Astrocyte (in vitro differentiated cells and primary cell): ENCODE data around the gene MET. TPM values are rescaled to one million over a fixed set of nuclear protein-coding genes. Genes with fewer than 3 reads are reported as not detected.
"Not testable (repeated sequence)": the region's sequence is repeated elsewhere in the genome, so short reads cannot be mapped to it uniquely, and the experiment has no call there.

Source experiments
- DNase-seq: peaks from one replicate; pipeline ENCODE4 v3.0.0-alpha.2; 2010; ENCODE audit warnings: low read depth
- FAIRE-seq: peaks from 2 replicates; lab custom pipeline; 2011; peaks lifted over from hg19 to GRCh38; lab: Jason Lieb, UNC
- H2AFZ ChIP-seq: 2 replicates; pipeline ENCODE4 v1.6.0; 2012; ENCODE audit warnings: low read depth, low read length, inconsistent platforms
- H3K27ac ChIP-seq: 2 replicates; pipeline ENCODE4 v1.5.1; 2011; ENCODE audit warnings: low read depth, low read length, inconsistent platforms
- H3K27me3 ChIP-seq: 2 replicates; pipeline ENCODE4 v1.6.0; 2011; ENCODE audit warnings: low read length, inconsistent platforms; ENCODE audit not compliant: insufficient read depth
- H3K36me3 ChIP-seq: 2 replicates; pipeline ENCODE4 v1.5.1; 2011; ENCODE audit warnings: low read length, inconsistent platforms; ENCODE audit not compliant: insufficient read depth
- H3K4me1 ChIP-seq: 2 replicates; pipeline ENCODE4 v1.5.1; 2011; ENCODE audit warnings: low read length, inconsistent platforms; ENCODE audit not compliant: insufficient read depth
- H3K4me2 ChIP-seq: 2 replicates; pipeline ENCODE4 v1.6.0; 2012; ENCODE audit warnings: low read length, inconsistent platforms
- H3K4me3 ChIP-seq: 2 replicates; pipeline ENCODE4 v1.5.1; 2011; ENCODE audit warnings: low read depth, mild to moderate bottlenecking, low read length, inconsistent platforms; ENCODE audit not compliant: insufficient read depth
- H3K79me2 ChIP-seq: 2 replicates; pipeline ENCODE4 v1.6.0; 2012; ENCODE audit warnings: mild to moderate bottlenecking, low read length, inconsistent platforms; ENCODE audit not compliant: insufficient read depth
- H3K9ac ChIP-seq: 2 replicates; pipeline ENCODE4 v1.6.0; 2012; ENCODE audit warnings: mild to moderate bottlenecking, low read length, inconsistent platforms
- H3K9me3 ChIP-seq: 2 replicates; pipeline ENCODE4 v1.5.1; 2012; ENCODE audit warnings: low read depth, mild to moderate bottlenecking, low read length, inconsistent platforms; ENCODE audit not compliant: insufficient read depth
- H4K20me1 ChIP-seq: 2 replicates; pipeline ENCODE4 v1.6.0; 2012; ENCODE audit warnings: low read length, inconsistent platforms; ENCODE audit not compliant: insufficient read depth
- H3K27ac Mint-ChIP-seq: one replicate; pipeline ENCODE4 v1.8.0; 2021; ENCODE audit warnings: mild to moderate bottlenecking, mixed read lengths; ENCODE audit not compliant: unreplicated experiment
- H3K27me3 Mint-ChIP-seq: one replicate; pipeline ENCODE4 v1.8.0; 2021; ENCODE audit warnings: low read depth, mixed read lengths; ENCODE audit not compliant: unreplicated experiment
- H3K36me3 Mint-ChIP-seq: one replicate; pipeline ENCODE4 v1.8.0; 2021; ENCODE audit warnings: low read depth, mixed read lengths; ENCODE audit not compliant: unreplicated experiment
- H3K4me1 Mint-ChIP-seq: one replicate; pipeline ENCODE4 v1.8.0; 2021; ENCODE audit warnings: low read depth, mixed read lengths; ENCODE audit not compliant: unreplicated experiment
- H3K4me3 Mint-ChIP-seq: one replicate; pipeline ENCODE4 v1.8.0; 2021; ENCODE audit warnings: mild to moderate bottlenecking, moderate library complexity, mixed read lengths; ENCODE audit not compliant: unreplicated experiment
- H3K9me3 Mint-ChIP-seq: one replicate; pipeline ENCODE4 v1.8.0; 2021; ENCODE audit warnings: mild to moderate bottlenecking, mixed read lengths; ENCODE audit not compliant: unreplicated experiment
- EZH2 ChIP-seq: IDR thresholded peaks from 2 replicates; pipeline ENCODE4 v1.6.1; 2012; ENCODE audit warnings: mild to moderate bottlenecking, low read length, inconsistent platforms; ENCODE audit not compliant: insufficient read depth
- total RNA-seq: library from RNA; stranded (reverse); gene quantifications from 2 replicates; pipeline ENCODE4 v1.2.1, GENCODE V29; 2021
- TF ChIP-seq, protein P1 (sequence below): IDR thresholded peaks from 2 replicates; pipeline ENCODE4 v1.5.1; 2011; ENCODE audit warnings: low read depth, mild to moderate bottlenecking, inconsistent platforms, low read length, moderate library complexity; ENCODE audit not compliant: insufficient read depth

MET gene
- total RNA-seq, 1 donor from 2014 or later: 8.2 TPM

DNA sequence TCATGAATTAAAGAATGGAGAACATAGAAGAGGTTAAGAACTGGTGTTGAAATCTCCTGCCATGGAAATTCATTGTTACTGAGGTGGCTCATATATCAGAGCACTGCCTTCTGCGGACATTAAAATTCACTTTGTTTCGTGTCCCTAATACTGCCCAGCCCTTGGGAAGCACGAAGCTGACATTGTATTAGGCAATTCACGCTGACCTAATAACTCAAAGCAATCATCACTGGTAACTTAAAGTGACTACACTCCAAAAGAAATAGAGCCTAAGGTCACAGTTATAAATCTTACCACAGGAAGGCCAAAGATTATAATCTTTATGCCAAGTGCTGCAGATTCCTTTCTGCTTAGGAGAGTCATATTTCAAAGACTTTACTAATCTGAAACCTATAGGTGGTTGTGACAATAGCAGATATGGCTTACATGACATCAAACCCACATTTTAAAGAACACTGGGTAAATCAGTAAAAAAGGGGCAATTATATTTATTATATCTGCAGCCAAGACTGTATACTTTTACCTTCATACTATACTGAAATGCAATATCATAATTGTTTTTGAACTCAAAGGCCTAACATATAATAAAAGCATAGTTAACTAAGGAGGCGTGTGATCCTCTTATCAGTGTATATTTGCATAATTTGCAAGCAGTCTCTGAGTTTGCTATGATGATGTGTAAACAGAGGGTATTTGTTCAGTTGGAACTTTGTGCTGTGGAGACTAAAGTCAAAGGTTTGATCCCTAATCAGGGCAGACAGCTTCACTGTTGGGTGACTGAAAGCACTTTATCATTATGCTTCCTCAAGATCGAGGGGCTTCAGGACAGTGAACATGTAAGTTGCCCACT, 138.5 kb downstream of the MET start:
- no peak for FAIRE-seq

DNA sequence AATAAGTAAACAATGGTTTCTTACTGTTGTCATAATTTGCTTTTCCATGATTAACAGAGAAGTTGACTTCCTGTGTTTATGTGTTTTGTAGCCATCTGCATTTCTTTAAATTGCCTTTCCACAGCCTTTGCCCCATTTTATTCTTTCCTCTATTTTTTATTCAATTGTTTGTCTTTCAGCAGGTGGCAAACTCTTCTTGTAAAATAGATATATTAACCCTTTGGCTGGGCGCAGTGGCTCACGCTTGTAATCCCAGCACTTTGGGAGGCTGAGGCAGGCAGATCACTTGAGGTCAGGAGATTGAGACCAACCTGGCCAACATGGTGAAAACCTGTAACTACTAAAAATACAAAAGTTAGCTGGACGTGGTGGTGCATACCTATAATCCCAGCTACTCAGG, 139.8 kb downstream of the MET start:
- Mint-ChIP-seq H3K9me3 (no peaks in the 10 kb centered on the region), H3K4me1 (peaks cover 6% of the 10 kb centered on the region), H3K27ac (no peak overlapping the region), H3K36me3 (no peaks in the 10 kb centered on the region), H3K4me3 (no peak overlapping the region), H3K27me3 (no peaks in the 10 kb centered on the region)
- no peak overlapping the region for H3K4me3 ChIP-seq
- H2AFZ ChIP-seq: no peak overlapping the region
- H3K79me2 ChIP-seq: no peaks in the 10 kb centered on the region
- no peaks in the 10 kb centered on the region for H3K4me1 ChIP-seq
- H4K20me1 ChIP-seq: no peaks in the 10 kb centered on the region
- DNase-seq: no peak
- no peak for TF ChIP-seq EZH2
- TF ChIP-seq, protein P1, sequence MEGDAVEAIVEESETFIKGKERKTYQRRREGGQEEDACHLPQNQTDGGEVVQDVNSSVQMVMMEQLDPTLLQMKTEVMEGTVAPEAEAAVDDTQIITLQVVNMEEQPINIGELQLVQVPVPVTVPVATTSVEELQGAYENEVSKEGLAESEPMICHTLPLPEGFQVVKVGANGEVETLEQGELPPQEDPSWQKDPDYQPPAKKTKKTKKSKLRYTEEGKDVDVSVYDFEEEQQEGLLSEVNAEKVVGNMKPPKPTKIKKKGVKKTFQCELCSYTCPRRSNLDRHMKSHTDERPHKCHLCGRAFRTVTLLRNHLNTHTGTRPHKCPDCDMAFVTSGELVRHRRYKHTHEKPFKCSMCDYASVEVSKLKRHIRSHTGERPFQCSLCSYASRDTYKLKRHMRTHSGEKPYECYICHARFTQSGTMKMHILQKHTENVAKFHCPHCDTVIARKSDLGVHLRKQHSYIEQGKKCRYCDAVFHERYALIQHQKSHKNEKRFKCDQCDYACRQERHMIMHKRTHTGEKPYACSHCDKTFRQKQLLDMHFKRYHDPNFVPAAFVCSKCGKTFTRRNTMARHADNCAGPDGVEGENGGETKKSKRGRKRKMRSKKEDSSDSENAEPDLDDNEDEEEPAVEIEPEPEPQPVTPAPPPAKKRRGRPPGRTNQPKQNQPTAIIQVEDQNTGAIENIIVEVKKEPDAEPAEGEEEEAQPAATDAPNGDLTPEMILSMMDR: no peak
- H3K27me3 ChIP-seq: no peaks in the 10 kb centered on the region
- no peak for FAIRE-seq
- H3K4me2 ChIP-seq: no peak overlapping the region
- no peak overlapping the region for H3K9ac ChIP-seq
- H3K36me3 ChIP-seq: no peaks in the 10 kb centered on the region
- no peaks in the 10 kb centered on the region for H3K9me3 ChIP-seq
- H3K27ac ChIP-seq: no peak overlapping the region

More for the DNA sequence above, 138.5 kb downstream of the MET start:
- no peak overlapping the region for H3K9ac ChIP-seq
- H3K4me1 Mint-ChIP-seq: peaks cover 6% of the 10 kb centered on the region
- H3K4me1 ChIP-seq: no peaks in the 10 kb centered on the region
- no peak overlapping the region for H3K27ac Mint-ChIP-seq
- H3K36me3 Mint-ChIP-seq: no peaks in the 10 kb centered on the region
- no peak overlapping the region for H3K4me3 ChIP-seq
- no peak for DNase-seq
- H3K4me2 ChIP-seq: no peak overlapping the region
- H3K9me3 ChIP-seq: no peaks in the 10 kb centered on the region
- H3K27ac ChIP-seq: no peak overlapping the region
- H3K36me3 ChIP-seq: no peaks in the 10 kb centered on the region
- H3K4me3 Mint-ChIP-seq: no peak overlapping the region
- no peaks in the 10 kb centered on the region for H3K9me3 Mint-ChIP-seq
- H2AFZ ChIP-seq: no peak overlapping the region
- no peaks in the 10 kb centered on the region for H4K20me1 ChIP-seq
- no peaks in the 10 kb centered on the region for H3K27me3 Mint-ChIP-seq
- TF ChIP-seq, protein P1: no peak
- no peak for TF ChIP-seq EZH2
- no peaks in the 10 kb centered on the region for H3K79me2 ChIP-seq
- no peaks in the 10 kb centered on the region for H3K27me3 ChIP-seq

DNA sequence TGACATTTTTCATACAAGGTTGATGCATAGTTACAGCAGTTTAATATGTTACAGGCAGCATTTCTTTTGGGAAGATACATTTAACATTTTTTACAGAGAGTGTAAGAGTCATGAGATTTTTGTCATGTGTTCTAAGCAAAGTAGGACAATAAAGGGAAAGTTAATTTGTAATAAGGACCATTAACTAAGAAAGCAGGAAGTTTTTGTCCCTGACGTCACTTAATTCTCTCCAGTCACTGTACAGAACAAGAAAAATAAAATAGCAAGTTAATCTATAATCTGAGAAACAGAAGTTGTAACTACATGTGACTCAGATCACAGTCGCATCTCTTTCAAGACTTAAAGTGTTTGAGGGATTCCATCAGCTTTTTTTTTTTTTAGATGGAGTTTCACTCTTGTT, 140.9 kb downstream of the MET start:
- Mint-ChIP-seq H3K9me3 (no peaks in the 10 kb centered on the region), H3K4me1 (peaks cover 6% of the 10 kb centered on the region), H3K27ac (no peak overlapping the region), H3K36me3 (no peaks in the 10 kb centered on the region), H3K4me3 (no peak overlapping the region), H3K27me3 (peaks cover 5% of the 10 kb centered on the region)
- no peak for DNase-seq
- H4K20me1 ChIP-seq: no peaks in the 10 kb centered on the region
- no peak overlapping the region for H3K4me2 ChIP-seq
- H3K4me3 ChIP-seq: no peak overlapping the region
- no peaks in the 10 kb centered on the region for H3K4me1 ChIP-seq
- H3K9ac ChIP-seq: no peak overlapping the region
- H3K36me3 ChIP-seq: no peaks in the 10 kb centered on the region
- no peaks in the 10 kb centered on the region for H3K27me3 ChIP-seq
- no peak overlapping the region for H3K27ac ChIP-seq
- TF ChIP-seq, protein P1: no peak
- no peak for TF ChIP-seq EZH2
- no peak overlapping the region for H2AFZ ChIP-seq
- no peaks in the 10 kb centered on the region for H3K9me3 ChIP-seq
- H3K79me2 ChIP-seq: no peaks in the 10 kb centered on the region
- no peak for FAIRE-seq

DNA sequence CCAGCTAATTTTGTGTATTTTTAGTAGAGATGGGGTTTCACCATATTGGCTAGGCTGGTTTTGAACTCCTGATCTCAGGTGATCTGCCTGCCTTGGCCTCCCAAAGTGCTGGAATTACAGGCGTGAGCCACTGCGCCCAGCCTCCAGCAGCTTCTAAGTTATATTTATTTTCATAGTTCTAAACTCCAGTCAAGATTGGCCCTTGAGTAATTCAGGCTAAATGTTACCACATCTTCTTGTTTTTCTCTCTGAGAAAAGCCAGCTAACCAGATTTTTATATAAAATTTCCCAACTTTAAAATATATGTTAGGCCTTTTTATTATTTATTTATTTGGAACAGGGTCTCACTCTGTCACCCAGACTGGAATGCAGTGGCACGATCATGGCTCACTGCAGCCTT, 141.4 kb downstream of the MET start:
- not testable (repeated sequence) for H3K36me3 Mint-ChIP-seq, H3K4me3 Mint-ChIP-seq, H3K79me2 ChIP-seq, H3K9ac ChIP-seq, H3K27ac ChIP-seq, H3K4me1 Mint-ChIP-seq, H3K4me1 ChIP-seq, H3K36me3 ChIP-seq, H3K27me3 ChIP-seq, FAIRE-seq, H3K9me3 ChIP-seq, H3K4me3 ChIP-seq, H3K4me2 ChIP-seq, H4K20me1 ChIP-seq, DNase-seq, H3K27me3 Mint-ChIP-seq, H3K27ac Mint-ChIP-seq, H2AFZ ChIP-seq, H3K9me3 Mint-ChIP-seq
